Activated CD8-positive, alpha-beta T cell treated with anti-CD3 and anti-CD28 coated beads for 36 hours (primary cell): ENCODE measurements around the gene UPB1. TPM values are rescaled to one million over a fixed set of nuclear protein-coding genes. Genes with fewer than 3 reads are reported as not detected.

ENCODE experiments used
- ATAC-seq: fragments of 200-7000 bp; cut with Tn5 transposase; one replicate; pipeline ENCODE4 v1.10.0; 2021; ENCODE audit warnings: mild to moderate bottlenecking, moderate library complexity
- CTCF ChIA-PET: fragments of 350-600 bp; sonication (Branson Sonifier 250); formaldehyde crosslinking; loops from one replicate; lab custom pipeline; 2021; ENCODE audit warnings: antibody characterized with exemption; lab: Charles Lee
- POLR2A ChIA-PET: fragments of 350-600 bp; sonication (Branson Sonifier 250); formaldehyde crosslinking; loops from one replicate; lab custom pipeline; 2021; ENCODE audit warnings: antibody characterized with exemption; lab: Charles Lee
- DNase-seq: peaks from one replicate; pipeline ENCODE4 v3.0.0-alpha.2; 2020
- H3K27ac Mint-ChIP-seq: one replicate; pipeline ENCODE4 v1.8.0; 2021; ENCODE audit warnings: mild to moderate bottlenecking, mixed read lengths
- H3K27me3 Mint-ChIP-seq: one replicate; pipeline ENCODE4 v1.8.0; 2021; ENCODE audit warnings: mixed read lengths
- H3K36me3 Mint-ChIP-seq: one replicate; pipeline ENCODE4 v1.8.0; 2021; ENCODE audit warnings: low read depth, mixed read lengths
- H3K4me1 Mint-ChIP-seq: one replicate; pipeline ENCODE4 v1.8.0; 2021; ENCODE audit warnings: low read depth, mixed read lengths
- H3K4me3 Mint-ChIP-seq: one replicate; pipeline ENCODE4 v1.8.0; 2021; ENCODE audit warnings: mild to moderate bottlenecking, moderate library complexity, mixed read lengths
- H3K9me3 Mint-ChIP-seq: one replicate; pipeline ENCODE4 v1.8.0; 2021; ENCODE audit warnings: mixed read lengths
- CTCF ChIP-seq: fragments of 200-600 bp; IDR thresholded peaks from one replicate; pipeline ENCODE4 v1.8.0; 2022; ENCODE audit warnings: antibody characterized with exemption, mild to moderate bottlenecking
- intact Hi-C: fragments of 100-400 bp; cut with micrococcal nuclease; formaldehyde crosslinking; loops from one replicate; pipeline ENCODE4 v1.10.0; 2022
- total RNA-seq, 2 experiments: library from RNA; stranded (reverse); gene quantifications; one replicate each; pipeline ENCODE4 v1.2.3, GENCODE V29; 2021

The UPB1 gene
- total RNA-seq, 2 experiments from 2014 or later = 0.16 to 0.49 TPM

- POLR2A ChIA-PET = interaction anchor here (2.5 kb wide), 1 partner anchor 11 kb away, joined by 14 read pairs; the partner anchor contains the start of gene GUCD1
- Mint-ChIP-seq H3K27me3 (no peaks in the 10 kb centered on the region), H3K4me3 (no peak overlapping the region), H3K36me3 (peaks cover 13% of the 10 kb centered on the region), H3K4me1 (no peaks in the 10 kb centered on the region), H3K9me3 (no peaks in the 10 kb centered on the region), H3K27ac (no peak overlapping the region)
- no peak for TF ChIP-seq CTCF
- CTCF ChIA-PET = no interaction called here
- ATAC-seq (no peak), DNase-seq (no peak)
- intact Hi-C loops = no loop called here
These were observed 48.1 kb downstream of the UPB1 start for GRCh38 chr22:24543185-24543601.

GRCh38 chr22:24543679-24544243 lies 48.6 kb downstream of the UPB1 start:
- POLR2A ChIA-PET = interaction anchor here (0.6 to 1.9 kb wide), 3 partner anchors 10 to 17 kb away, joined by 3 to 5 read pairs (median 3); partner anchors contain the start of gene GUCD1
- DNase-seq = no peak
- ATAC-seq = no peak
- no peaks in the 10 kb centered on the region for H3K4me1 Mint-ChIP-seq
- TF ChIP-seq CTCF = no peak
- no peaks in the 10 kb centered on the region for H3K9me3 Mint-ChIP-seq
- H3K27ac Mint-ChIP-seq = no peak overlapping the region
- no peak overlapping the region for H3K4me3 Mint-ChIP-seq
- H3K36me3 Mint-ChIP-seq = peaks cover 13% of the 10 kb centered on the region
- CTCF ChIA-PET = interaction anchor here (1.0 kb wide), 1 partner anchor 18 kb away, joined by 3 read pairs; no protein-coding TSS in a partner anchor
- H3K27me3 Mint-ChIP-seq = no peaks in the 10 kb centered on the region
- intact Hi-C loops = no loop called here

- no peaks in the 10 kb centered on the region for H3K9me3 Mint-ChIP-seq
- H3K4me3 Mint-ChIP-seq = no peak overlapping the region
- H3K36me3 Mint-ChIP-seq = peaks cover 17% of the 10 kb centered on the region
- CTCF ChIA-PET = interaction anchor here (1.3 kb wide), 1 partner anchor 23 kb away, joined by 3 read pairs; no protein-coding TSS in a partner anchor
- no peak for TF ChIP-seq CTCF
- no peaks in the 10 kb centered on the region for H3K27me3 Mint-ChIP-seq
- intact Hi-C loops = no loop called here
- DNase-seq = no peak
- H3K27ac Mint-ChIP-seq = no peak overlapping the region
- no peak for ATAC-seq
- H3K4me1 Mint-ChIP-seq = peaks cover 17% of the 10 kb centered on the region
- POLR2A ChIA-PET = interaction anchor here (1.3 kb wide), 1 partner anchor 18 kb away, joined by 5 read pairs; no protein-coding TSS in a partner anchor
These were observed 53.7 kb downstream of the UPB1 start for GRCh38 chr22:24548812-24549211.

GRCh38 chr22:24550028-24550901 lies 55.1 kb downstream of the UPB1 start:
- ATAC-seq (no peak), DNase-seq (no peak)
- Mint-ChIP-seq H3K4me1 (peaks cover 19% of the 10 kb centered on the region), H3K36me3 (peaks cover 24% of the 10 kb centered on the region), H3K9me3 (no peaks in the 10 kb centered on the region), H3K4me3 (no peak overlapping the region), H3K27me3 (no peaks in the 10 kb centered on the region), H3K27ac (peak overlapping the region; percentile 13)
- POLR2A ChIA-PET = interaction anchor here (0.7 to 1.3 kb wide), 3 partner anchors 19 to 119 kb away, joined by 3 to 5 read pairs (median 3); no protein-coding TSS in a partner anchor
- CTCF ChIA-PET = interaction anchor here (1.3 kb wide), 1 partner anchor 24 kb away, joined by 3 read pairs; no protein-coding TSS in a partner anchor
- TF ChIP-seq CTCF = no peak
- intact Hi-C loops = no loop called here
